ENCODE results near the gene DMRT1.
A peak's percentile ranks its signal among the peaks of the same experiment; 100 is the strongest.

DMRT1 gene

DNA sequence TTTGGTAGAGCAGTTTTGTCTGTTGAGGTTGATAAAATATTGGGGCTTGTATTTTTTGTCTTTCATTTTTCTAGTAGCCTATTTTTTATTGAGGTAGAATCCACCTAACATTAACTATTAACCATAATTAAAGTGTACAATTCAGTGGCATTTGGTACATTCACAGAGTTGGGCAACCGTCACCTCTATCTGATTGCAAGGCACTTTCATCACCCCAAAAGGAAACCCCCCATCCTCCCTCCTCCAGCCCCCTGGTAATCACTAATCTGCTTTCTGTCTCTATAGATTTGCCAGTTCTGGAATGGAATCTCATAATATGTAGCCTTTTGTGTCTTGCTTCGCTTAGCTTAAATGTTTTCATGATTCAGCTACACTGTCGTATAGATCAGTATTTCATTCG, 79.4 kb downstream of the DMRT1 start:
- in situ Hi-C loops (cut with MboI; ENCODE audit: low sequenced_read_pairs), result no loop called here
- no peak for DNase-seq (ENCODE audit: low spot score in 2 of 2)
- no peaks in the 10 kb centered on the region for H3K9me3 ChIP-seq
- peaks cover 3% of the 10 kb centered on the region for H3K27me3 ChIP-seq (ENCODE audit: low read depth)
- no peaks in the 10 kb centered on the region for H3K36me3 ChIP-seq (replicated peaks)
- H3K4me3 ChIP-seq, result no peak overlapping the region
- no peaks in the 10 kb centered on the region for H3K4me1 ChIP-seq

DNA sequence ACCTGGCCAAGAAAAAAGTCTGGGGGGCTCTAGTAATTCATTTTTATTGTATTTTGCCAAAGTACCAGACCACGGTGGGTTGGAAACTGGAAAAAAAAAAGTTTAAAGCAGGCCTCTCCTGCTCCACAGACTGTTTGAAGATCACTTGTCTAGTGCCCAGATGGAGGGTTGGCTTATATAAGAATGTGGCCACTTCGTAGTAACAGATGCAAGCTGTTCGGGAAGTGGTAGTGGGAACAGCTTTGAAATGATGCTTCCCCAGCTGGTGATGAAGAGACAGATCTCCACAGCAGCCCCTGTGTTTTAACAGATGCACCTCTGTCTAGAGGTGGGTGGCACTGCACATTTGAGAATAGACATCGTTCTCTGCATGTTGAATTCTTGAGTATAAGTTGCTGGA, 80.7 kb downstream of the DMRT1 start:
- H3K9me3 ChIP-seq, result no peaks in the 10 kb centered on the region
- H3K27me3 ChIP-seq (ENCODE audit: low read depth), result peaks cover 3% of the 10 kb centered on the region
- H3K4me3 ChIP-seq, result no peak overlapping the region
- no peak for DNase-seq (ENCODE audit: low spot score in 2 of 2)
- in situ Hi-C loops (cut with MboI; ENCODE audit: low sequenced_read_pairs), result no loop called here
- no peaks in the 10 kb centered on the region for H3K4me1 ChIP-seq
- no peaks in the 10 kb centered on the region for H3K36me3 ChIP-seq (replicated peaks)

DNA sequence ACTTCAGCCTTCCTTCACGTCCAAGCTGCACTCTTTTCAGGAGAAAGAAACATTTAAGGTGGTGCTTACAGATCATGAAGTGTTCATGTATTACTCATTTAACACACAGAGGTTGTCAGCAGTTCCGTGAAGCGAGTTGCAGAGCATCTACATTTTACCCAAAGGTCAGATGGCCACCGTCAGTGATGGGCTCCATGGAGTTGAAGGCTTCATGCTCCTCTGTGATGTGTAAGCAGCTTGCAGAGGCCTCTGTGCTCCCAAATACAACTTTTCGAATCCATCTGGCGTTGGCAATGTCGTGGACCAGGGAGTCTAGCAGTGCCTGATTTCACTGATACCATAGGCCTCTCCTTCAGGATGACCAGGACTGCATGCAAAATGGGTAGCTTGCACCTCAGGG, 81.2 kb downstream of the DMRT1 start:
- Histone ChIP-seq H3K36me3 (replicated peaks) (no peaks in the 10 kb centered on the region), H3K9me3 (no peaks in the 10 kb centered on the region), H3K4me1 (no peaks in the 10 kb centered on the region), H3K4me3 (no peak overlapping the region), H3K27me3 (ENCODE audit: low read depth) (no peaks in the 10 kb centered on the region; the same call in 1 of the 2 replicates)
- no peak for DNase-seq (ENCODE audit: low spot score in 2 of 2)
- in situ Hi-C loops (cut with MboI; ENCODE audit: low sequenced_read_pairs), result no loop called here

DNA sequence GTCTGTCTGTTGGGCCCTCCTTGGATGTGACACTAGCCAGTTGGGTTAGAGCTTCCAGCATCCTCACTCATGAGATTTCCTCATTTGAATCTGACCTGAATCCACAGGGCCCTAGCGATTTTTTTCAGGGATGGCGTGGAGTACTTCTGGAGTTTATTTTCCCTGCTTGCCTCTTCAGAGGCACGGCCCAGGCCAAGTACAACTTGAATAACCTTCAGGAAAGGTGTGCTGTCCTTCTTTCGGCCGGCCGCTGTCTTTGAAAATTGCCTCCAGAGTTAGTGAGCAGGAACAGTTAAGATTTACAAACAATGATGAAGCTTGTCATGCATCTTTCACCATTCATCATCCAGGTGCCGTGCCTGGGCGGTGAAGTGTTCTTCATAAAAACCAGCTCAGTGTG, 85.5 kb downstream of the DMRT1 start:
- H3K4me3 ChIP-seq, result no peak overlapping the region
- DNase-seq (ENCODE audit: low spot score in 2 of 2), result no peak
- H3K9me3 ChIP-seq, result no peaks in the 10 kb centered on the region
- no peaks in the 10 kb centered on the region for H3K27me3 ChIP-seq (ENCODE audit: low read depth)
- H3K4me1 ChIP-seq, result no peaks in the 10 kb centered on the region
- in situ Hi-C loops (cut with MboI; ENCODE audit: low sequenced_read_pairs), result no loop called here
- H3K36me3 ChIP-seq (replicated peaks), result no peaks in the 10 kb centered on the region

DNA sequence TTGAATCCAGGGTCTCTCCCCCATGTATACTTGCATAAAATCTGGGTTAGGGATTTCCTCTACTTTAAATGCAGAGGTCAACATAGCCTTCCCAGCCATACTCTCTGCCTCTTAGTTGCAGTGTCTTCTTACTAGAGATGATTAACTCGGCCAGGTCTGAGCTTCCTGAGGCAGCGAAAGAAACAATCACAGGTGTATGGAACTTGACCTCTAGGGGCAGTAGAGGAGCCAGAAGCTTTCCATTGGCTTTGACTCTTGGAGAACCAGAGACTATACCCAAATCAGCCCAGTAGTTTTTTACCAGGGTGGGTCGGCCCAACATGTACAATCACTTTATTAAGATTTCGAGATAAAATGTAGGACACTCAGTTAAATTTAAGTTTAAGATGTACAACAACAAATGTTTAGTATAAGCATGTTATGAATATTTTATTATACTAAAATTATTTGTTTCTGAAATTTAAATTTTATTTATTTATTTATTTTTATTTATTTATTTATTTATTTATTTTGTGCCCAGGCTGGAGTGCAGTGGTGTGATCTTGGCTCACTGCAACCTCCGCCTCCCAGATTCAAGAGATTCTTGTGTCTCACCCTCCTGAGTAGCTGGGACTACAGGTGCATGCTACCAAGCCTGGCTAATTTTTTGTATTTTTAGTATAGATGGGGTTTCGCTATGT, 87.0 kb downstream of the DMRT1 start:
- H3K27me3 ChIP-seq (ENCODE audit: low read depth), result no peaks in the 10 kb centered on the region
- H3K4me3 ChIP-seq, result no peak overlapping the region
- no peaks in the 10 kb centered on the region for H3K4me1 ChIP-seq
- peak in 1 of 2 experiments; percentile 23 for DNase-seq (ENCODE audit: low spot score in 2 of 2)
- in situ Hi-C loops (cut with MboI; ENCODE audit: low sequenced_read_pairs), result no loop called here
- no peaks in the 10 kb centered on the region for H3K9me3 ChIP-seq
- H3K36me3 ChIP-seq (replicated peaks), result no peaks in the 10 kb centered on the region

DNA sequence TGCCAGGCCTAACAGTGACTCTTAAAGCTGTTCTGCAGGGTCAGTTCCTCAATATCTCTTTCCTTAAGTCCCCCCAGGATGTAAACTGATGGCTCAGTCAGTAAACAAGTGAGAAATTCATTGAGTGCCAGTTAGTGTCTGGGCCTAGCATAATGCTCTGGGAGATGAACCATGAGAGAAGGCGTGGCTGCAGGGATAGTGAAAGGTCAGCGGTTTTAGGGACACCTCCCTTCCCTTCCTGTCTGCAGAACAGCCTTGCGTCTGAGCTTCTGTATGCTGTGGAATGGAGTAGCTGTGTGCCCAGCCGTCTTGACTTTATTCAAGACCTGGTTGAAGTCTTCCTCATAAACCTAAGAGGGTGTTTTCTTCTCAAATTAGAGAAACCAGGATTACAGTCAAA, 88.2 kb downstream of the DMRT1 start:
- Histone ChIP-seq H3K4me1 (no peaks in the 10 kb centered on the region), H3K9me3 (no peaks in the 10 kb centered on the region), H3K27me3 (ENCODE audit: low read depth) (0 out of 2 replicates have a peak, but pooled peaks cover 3% of the 10 kb centered on the region), H3K4me3 (no peak overlapping the region), H3K36me3 (replicated peaks) (no peaks in the 10 kb centered on the region)
- in situ Hi-C loops (cut with MboI; ENCODE audit: low sequenced_read_pairs), result no loop called here
- no peak for DNase-seq (ENCODE audit: low spot score in 2 of 2)

DNA sequence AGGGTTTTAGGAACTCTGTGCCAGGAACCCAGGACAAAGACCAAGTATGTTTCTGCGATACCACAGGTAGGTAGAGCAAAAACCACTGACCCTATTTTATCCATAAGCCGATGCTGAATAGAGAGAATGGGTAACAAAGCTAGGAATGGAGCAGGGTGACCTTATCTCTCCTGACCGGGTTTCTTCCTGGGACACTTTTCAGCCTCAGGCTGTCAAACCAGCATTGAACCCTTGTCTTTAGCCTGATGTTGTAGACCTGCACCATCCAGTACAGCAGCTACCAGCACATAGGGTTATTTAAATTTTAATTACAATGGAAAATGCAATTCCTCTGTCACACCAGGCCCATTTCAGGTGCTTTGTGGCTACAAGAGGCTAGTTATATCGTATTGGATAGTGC, 91.9 kb downstream of the DMRT1 start:
- no peaks in the 10 kb centered on the region for H3K36me3 ChIP-seq (replicated peaks)
- in situ Hi-C loops (cut with MboI; ENCODE audit: low sequenced_read_pairs), result no loop called here

DNA sequence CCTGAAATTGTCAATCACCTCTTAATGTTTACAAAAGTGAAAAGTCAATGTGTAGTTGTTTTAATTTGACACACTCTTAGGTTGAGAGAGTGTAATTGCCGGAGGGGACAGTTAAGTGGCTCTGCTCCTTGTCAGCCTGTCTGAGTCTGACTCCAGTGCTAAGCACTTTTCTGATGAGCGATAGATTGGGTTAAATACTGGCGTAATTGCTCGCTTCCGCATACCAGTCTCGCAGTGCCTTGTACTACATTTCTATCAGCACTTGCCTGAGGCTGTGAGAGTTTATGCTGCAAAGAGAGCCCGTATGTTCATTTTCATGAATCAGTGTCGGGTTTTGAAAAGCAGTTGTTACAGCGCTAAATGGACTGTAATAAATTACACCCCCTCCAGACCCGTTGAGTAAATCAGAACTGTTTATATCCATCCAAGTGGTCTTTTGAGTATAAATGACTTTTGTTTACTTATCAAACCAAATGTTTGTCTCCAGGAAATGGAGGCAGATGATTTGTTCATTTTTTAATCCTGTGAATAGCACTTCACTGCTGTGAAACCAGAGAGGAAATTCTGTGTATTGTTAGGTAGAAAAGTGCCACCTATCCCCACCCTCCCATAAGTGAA, 94.0 kb downstream of the DMRT1 start:
- 0 out of 2 replicates have a peak, but pooled peaks cover 3% of the 10 kb centered on the region for H3K27me3 ChIP-seq (ENCODE audit: low read depth)
- H3K36me3 ChIP-seq (replicated peaks), result no peaks in the 10 kb centered on the region
- no peaks in the 10 kb centered on the region for H3K9me3 ChIP-seq
- in situ Hi-C loops (cut with MboI; ENCODE audit: low sequenced_read_pairs), result no loop called here
- no peak overlapping the region for H3K4me3 ChIP-seq
- no peaks in the 10 kb centered on the region for H3K4me1 ChIP-seq
- DNase-seq (ENCODE audit: low spot score in 2 of 2), result peak; percentile 61 to 66

More for the DNA sequence above, 91.9 kb downstream of the DMRT1 start:
- Histone ChIP-seq H3K27me3 (ENCODE audit: low read depth) (0 out of 2 replicates have a peak, but pooled peaks cover 3% of the 10 kb centered on the region), H3K9me3 (no peaks in the 10 kb centered on the region), H3K4me1 (no peaks in the 10 kb centered on the region), H3K4me3 (no peak overlapping the region)
- DNase-seq (ENCODE audit: low spot score in 2 of 2), result no peak

DNA sequence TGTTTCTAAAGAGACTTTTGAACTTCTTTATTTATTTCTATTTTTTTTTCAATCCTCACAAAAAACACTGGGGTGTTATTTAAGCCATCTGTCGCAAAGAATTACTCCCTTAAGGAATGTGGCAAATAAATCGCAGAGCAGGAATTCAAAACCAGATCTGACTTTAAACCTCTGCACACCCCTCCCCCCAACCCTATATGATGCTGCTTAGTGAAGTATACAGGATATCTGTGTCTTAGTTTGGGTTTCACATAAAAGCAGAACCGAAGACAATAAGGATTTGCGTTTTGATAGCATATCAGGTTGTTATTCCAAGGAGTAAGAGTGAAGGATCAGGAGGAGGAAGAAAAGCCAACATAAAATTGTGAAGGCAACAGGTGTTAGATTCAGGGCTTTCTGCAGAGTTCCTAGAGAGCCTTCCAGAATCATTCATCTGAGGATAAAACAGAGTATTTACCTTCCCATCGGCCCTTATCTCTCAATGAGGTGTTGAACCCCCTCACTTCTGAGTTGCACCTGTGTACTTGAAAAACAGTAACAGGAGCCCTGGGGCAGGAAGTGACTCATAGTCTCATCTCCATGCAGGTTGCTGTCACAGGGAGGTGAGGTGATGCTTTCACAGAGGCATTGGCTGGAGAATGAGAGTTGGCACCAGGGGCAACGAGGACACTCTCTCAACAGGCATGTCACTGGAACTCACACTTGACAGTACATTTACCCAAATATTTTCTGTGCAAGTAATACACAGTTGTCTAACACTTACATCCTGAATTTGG, 101.5 kb downstream of the DMRT1 start:
- H3K36me3 ChIP-seq (replicated peaks), result no peaks in the 10 kb centered on the region
- H3K4me1 ChIP-seq, result no peaks in the 10 kb centered on the region
- in situ Hi-C loops (cut with MboI; ENCODE audit: low sequenced_read_pairs), result no loop called here
- H3K4me3 ChIP-seq, result no peak overlapping the region
- H3K9me3 ChIP-seq, result no peaks in the 10 kb centered on the region
- 0 out of 2 replicates have a peak, but pooled peaks cover 3% of the 10 kb centered on the region for H3K27me3 ChIP-seq (ENCODE audit: low read depth)
- no peak for DNase-seq (ENCODE audit: low spot score in 2 of 2)

DNA sequence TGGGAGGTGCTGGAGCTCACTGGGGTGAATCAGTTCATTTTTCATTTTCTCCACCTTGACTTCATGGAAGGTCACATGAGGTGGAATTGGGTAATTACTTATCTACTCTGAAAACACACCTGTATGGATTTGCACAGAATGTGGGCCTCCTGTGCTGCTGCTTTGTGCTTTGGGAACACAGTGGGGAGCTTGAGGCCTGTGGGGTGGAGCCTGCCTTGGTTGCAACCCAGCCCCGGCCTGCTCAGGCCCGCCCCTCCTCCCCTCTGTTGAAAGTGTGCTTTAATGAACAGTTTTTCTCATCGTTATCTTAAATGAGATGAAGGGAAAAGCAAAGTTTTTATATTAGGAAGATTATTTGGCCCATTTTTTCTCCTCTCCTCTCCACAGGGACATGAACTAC, 106.5 kb downstream of the DMRT1 start:
- in situ Hi-C loops (cut with MboI; ENCODE audit: low sequenced_read_pairs), result no loop called here
- no peaks in the 10 kb centered on the region for H3K9me3 ChIP-seq
- H3K27me3 ChIP-seq (ENCODE audit: low read depth), result 0 out of 2 replicates have a peak, but pooled peaks cover 3% of the 10 kb centered on the region
- no peaks in the 10 kb centered on the region for H3K4me1 ChIP-seq
- H3K36me3 ChIP-seq (replicated peaks), result no peaks in the 10 kb centered on the region
- no peak for DNase-seq (ENCODE audit: low spot score in 2 of 2)
- H3K4me3 ChIP-seq, result no peak overlapping the region

DNA sequence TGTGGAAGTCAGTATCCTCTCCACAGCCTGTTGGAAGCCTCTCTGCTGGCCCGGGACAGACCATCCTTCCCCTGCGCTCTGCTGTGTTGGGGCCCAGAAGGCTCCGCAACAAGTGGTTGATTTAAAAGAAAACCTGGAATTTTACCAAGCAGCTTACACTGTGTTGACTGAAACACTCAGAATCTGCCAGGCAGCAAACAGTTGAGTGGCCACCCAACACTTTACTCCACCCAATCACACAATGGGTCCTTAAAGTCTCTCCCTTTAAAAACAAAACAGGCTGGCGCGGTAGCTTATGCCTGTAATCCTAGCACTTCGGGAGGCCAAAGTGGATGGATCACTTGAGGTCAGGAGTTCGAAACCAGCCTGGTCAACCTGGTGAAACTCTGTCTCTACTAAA, 107.0 kb downstream of the DMRT1 start:
- 0 out of 2 replicates have a peak, but pooled peaks cover 1% of the 10 kb centered on the region for H3K27me3 ChIP-seq (ENCODE audit: low read depth)
- in situ Hi-C loops (cut with MboI; ENCODE audit: low sequenced_read_pairs), result no loop called here
- DNase-seq (ENCODE audit: low spot score in 2 of 2), result no peak
- no peaks in the 10 kb centered on the region for H3K4me1 ChIP-seq
- no peaks in the 10 kb centered on the region for H3K9me3 ChIP-seq
- no peak overlapping the region for H3K4me3 ChIP-seq
- no peaks in the 10 kb centered on the region for H3K36me3 ChIP-seq (replicated peaks)

DNA sequence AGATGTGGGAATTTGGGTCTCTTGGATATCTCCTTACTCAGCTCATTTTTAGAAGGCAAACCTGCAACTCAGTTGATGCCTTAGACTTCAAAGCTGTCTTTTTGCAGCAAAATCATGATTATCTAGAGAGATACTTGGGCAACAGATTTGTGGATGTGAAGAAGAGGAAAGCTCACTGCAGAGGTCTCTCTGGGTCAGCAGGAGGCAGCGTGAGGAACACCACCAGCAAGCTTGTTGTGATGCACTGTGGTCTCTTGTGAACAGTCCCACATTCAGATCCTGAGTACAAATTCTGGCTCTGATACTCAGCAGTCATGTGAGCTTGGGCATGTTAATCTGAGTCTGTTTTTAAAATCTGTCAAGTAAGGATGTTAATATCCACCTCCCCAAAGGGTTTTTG, 108.6 kb downstream of the DMRT1 start:
- in situ Hi-C loops (cut with MboI; ENCODE audit: low sequenced_read_pairs), result no loop called here
- Histone ChIP-seq H3K4me1 (no peaks in the 10 kb centered on the region), H3K4me3 (no peak overlapping the region), H3K9me3 (no peaks in the 10 kb centered on the region), H3K36me3 (replicated peaks) (no peaks in the 10 kb centered on the region), H3K27me3 (ENCODE audit: low read depth) (no peaks in the 10 kb centered on the region)
- DNase-seq (ENCODE audit: low spot score in 2 of 2), result no peak

DNA sequence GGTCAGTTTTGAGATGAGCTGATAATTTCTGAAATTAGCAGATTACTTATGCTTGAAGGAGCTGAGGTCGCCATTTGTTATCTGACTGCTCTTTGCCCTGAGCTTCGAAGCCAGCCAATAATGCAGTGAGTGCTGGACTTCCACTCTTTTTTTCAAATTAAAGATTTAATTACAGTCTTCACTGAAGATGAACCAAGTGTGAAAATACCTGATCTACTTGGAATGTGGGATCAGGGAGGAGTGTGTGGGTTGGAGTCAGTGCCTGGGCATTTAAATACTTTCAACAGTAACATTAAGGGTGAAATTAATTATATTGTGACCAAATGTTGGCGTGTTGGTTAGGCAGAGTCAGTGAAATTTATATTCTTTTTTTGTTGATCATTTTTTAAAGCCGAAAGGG, 111.0 kb downstream of the DMRT1 start:
- H3K36me3 ChIP-seq (replicated peaks), result no peaks in the 10 kb centered on the region
- in situ Hi-C loops (cut with MboI; ENCODE audit: low sequenced_read_pairs), result no loop called here
- H3K4me3 ChIP-seq, result no peak overlapping the region
- DNase-seq (ENCODE audit: low spot score in 2 of 2), result no peak
- H3K4me1 ChIP-seq, result no peaks in the 10 kb centered on the region
- H3K9me3 ChIP-seq, result no peaks in the 10 kb centered on the region
- no peaks in the 10 kb centered on the region for H3K27me3 ChIP-seq (ENCODE audit: low read depth)

DNA sequence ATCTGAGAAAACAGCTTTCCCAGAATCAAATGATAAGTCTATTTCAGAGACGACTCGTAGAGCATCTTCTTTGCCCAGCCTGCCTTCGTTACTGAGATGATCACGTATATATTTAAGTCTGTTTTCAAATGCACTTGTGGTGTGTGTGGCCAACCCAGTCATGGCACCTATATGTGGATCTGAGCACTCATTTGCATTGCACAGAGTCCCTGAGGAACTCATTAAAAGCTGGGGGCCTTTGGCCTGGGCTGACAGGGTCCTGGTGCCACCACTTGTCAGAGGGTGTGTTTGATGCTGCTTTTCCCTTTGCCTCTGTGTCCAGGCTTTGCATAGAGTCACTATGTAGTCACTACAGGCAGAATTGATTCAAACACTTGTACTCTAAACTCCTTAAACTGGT, 117.6 kb downstream of the DMRT1 start:
- Histone ChIP-seq H3K4me3 (no peak overlapping the region), H3K36me3 (replicated peaks) (no peaks in the 10 kb centered on the region), H3K27me3 (ENCODE audit: low read depth) (no peaks in the 10 kb centered on the region; the same call in 1 of the 2 replicates), H3K4me1 (no peaks in the 10 kb centered on the region), H3K9me3 (no peaks in the 10 kb centered on the region)
- no peak for DNase-seq (ENCODE audit: low spot score in 2 of 2)
- in situ Hi-C loops (cut with MboI; ENCODE audit: low sequenced_read_pairs), result no loop called here
